HCT116 (cell line): ENCODE measurements around the gene FEM1B.

Experiments
- JUND ChIP-seq: IDR thresholded peaks from 2 replicates; pipeline ENCODE4 v1.6.1; 2012
- POLR2A ChIP-seq: IDR thresholded peaks from 2 replicates; pipeline ENCODE4 v1.7.0; 2011; ENCODE audit warnings: borderline replicate concordance; ENCODE audit not compliant: insufficient read depth, insufficient read length; ENCODE audit errors: extremely low read depth
- SP1 ChIP-seq: IDR thresholded peaks from 2 replicates; pipeline ENCODE4 v1.6.1; 2012; ENCODE audit warnings: low read depth
- TCF7L2 ChIP-seq: IDR thresholded peaks from 2 replicates; pipeline ENCODE4 v1.7.0; 2011; ENCODE audit warnings: borderline replicate concordance, inconsistent platforms; ENCODE audit not compliant: insufficient read depth, insufficient read length; ENCODE audit errors: extremely low read depth
- YY1 ChIP-seq: IDR thresholded peaks from 2 replicates; pipeline ENCODE4 v1.6.1; 2011; ENCODE audit warnings: low read length, low read depth, moderate library complexity, mild to moderate bottlenecking; ENCODE audit not compliant: insufficient replicate concordance; ENCODE audit errors: extremely low read depth
- ZNF274 ChIP-seq: fragments of 200-500 bp; sonication (Bioruptor generic); IDR thresholded peaks from 2 replicates; pipeline ENCODE4 v1.6.1; 2014; ENCODE audit warnings: mild to moderate bottlenecking, low read depth, low read length, inconsistent platforms
- TF ChIP-seq, protein P1 (sequence below), 3 experiments: fragments of 200-600 bp in 1 of 3; sonication (generic) in 1 of 3; IDR thresholded peaks in 2 of 3; conservative IDR thresholded peaks in 1 of 3; 2 replicates each; pipeline ENCODE4 v1.5.1; 2012 to 2017; ENCODE audit warnings: low read depth in 2 of 3, low read length in 2 of 3, antibody characterized with exemption in 1 of 3, borderline replicate concordance in 1 of 3, control low read depth in 1 of 3, mild to moderate bottlenecking in 1 of 3, mixed read lengths in 1 of 3, mixed run types in 1 of 3, moderate library complexity in 1 of 3; ENCODE audit not compliant: insufficient read depth in 1 of 3
- TF ChIP-seq, protein P2 (sequence below): IDR thresholded peaks from 2 replicates; pipeline ENCODE4 v1.6.1; 2012; ENCODE audit warnings: low read depth

DNA sequence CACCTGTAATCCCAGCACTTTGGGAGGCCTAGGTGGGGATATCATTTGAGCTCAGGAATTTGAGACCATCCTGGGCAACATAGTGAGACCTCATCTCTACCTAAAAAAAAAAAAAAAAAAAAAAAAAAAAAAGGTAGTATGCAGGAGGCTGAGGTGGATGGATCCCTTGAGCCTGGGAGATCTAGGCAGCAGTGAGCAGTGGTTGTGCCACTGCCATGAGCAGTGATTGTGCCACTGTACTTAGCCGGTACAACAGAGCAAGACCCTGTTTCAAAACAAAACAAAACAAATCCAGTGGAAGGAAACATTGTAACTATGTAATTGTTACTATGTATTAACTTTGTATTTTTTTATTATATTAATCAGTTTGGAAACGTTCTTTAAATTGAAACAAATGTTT lies 5.9 kb downstream of the FEM1B start:
- TF ChIP-seq SP1 (no peak), POLR2A (no peak), YY1 (no peak), ZNF274 (no peak), TCF7L2 (no peak), JUND (no peak)
- TF ChIP-seq, protein P1, sequence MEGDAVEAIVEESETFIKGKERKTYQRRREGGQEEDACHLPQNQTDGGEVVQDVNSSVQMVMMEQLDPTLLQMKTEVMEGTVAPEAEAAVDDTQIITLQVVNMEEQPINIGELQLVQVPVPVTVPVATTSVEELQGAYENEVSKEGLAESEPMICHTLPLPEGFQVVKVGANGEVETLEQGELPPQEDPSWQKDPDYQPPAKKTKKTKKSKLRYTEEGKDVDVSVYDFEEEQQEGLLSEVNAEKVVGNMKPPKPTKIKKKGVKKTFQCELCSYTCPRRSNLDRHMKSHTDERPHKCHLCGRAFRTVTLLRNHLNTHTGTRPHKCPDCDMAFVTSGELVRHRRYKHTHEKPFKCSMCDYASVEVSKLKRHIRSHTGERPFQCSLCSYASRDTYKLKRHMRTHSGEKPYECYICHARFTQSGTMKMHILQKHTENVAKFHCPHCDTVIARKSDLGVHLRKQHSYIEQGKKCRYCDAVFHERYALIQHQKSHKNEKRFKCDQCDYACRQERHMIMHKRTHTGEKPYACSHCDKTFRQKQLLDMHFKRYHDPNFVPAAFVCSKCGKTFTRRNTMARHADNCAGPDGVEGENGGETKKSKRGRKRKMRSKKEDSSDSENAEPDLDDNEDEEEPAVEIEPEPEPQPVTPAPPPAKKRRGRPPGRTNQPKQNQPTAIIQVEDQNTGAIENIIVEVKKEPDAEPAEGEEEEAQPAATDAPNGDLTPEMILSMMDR (IDR thresholded peaks at IDR 0.05 in 2 of 3, conservative IDR thresholded peaks at IDR 0.05 in 1 of 3; ENCODE audit: borderline replicate concordance in 1 of 3, insufficient read depth in 1 of 3, low read depth in 2 of 3, low read length in 2 of 3), result no peak
- TF ChIP-seq, protein P2, sequence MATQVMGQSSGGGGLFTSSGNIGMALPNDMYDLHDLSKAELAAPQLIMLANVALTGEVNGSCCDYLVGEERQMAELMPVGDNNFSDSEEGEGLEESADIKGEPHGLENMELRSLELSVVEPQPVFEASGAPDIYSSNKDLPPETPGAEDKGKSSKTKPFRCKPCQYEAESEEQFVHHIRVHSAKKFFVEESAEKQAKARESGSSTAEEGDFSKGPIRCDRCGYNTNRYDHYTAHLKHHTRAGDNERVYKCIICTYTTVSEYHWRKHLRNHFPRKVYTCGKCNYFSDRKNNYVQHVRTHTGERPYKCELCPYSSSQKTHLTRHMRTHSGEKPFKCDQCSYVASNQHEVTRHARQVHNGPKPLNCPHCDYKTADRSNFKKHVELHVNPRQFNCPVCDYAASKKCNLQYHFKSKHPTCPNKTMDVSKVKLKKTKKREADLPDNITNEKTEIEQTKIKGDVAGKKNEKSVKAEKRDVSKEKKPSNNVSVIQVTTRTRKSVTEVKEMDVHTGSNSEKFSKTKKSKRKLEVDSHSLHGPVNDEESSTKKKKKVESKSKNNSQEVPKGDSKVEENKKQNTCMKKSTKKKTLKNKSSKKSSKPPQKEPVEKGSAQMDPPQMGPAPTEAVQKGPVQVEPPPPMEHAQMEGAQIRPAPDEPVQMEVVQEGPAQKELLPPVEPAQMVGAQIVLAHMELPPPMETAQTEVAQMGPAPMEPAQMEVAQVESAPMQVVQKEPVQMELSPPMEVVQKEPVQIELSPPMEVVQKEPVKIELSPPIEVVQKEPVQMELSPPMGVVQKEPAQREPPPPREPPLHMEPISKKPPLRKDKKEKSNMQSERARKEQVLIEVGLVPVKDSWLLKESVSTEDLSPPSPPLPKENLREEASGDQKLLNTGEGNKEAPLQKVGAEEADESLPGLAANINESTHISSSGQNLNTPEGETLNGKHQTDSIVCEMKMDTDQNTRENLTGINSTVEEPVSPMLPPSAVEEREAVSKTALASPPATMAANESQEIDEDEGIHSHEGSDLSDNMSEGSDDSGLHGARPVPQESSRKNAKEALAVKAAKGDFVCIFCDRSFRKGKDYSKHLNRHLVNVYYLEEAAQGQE, result no peak
